H9 (cell line): Measurements from ENCODE around the gene LPAR3. TPM values are rescaled to one million over a fixed set of nuclear protein-coding genes. Genes with fewer than 3 reads are reported as not detected.

ENCODE experiments used
- DNase-seq: peaks from one replicate; pipeline ENCODE4 v3.0.0-alpha.2; 2017
- H2AFZ ChIP-seq: one replicate; pipeline ENCODE4 v1.6.1; 2013; ENCODE audit warnings: mild to moderate bottlenecking, low read length, control low read depth, moderate library complexity
- H2AK5ac ChIP-seq: 2 replicates; pipeline ENCODE4 v1.6.1; 2013; ENCODE audit warnings: low read length, control low read depth, mixed read lengths; ENCODE audit not compliant: insufficient read length
- H2BK120ac ChIP-seq: one replicate; pipeline ENCODE4 v1.6.1; 2013; ENCODE audit warnings: low read depth, mild to moderate bottlenecking, low read length, control low read depth, inconsistent platforms; ENCODE audit not compliant: poor library complexity, severe bottlenecking
- H2BK12ac ChIP-seq: 2 replicates; pipeline ENCODE4 v1.6.1; 2013; ENCODE audit warnings: low read length, control low read depth, mixed read lengths, low read depth; ENCODE audit not compliant: insufficient read length
- H2BK15ac ChIP-seq: 2 replicates; pipeline ENCODE4 v1.6.1; 2013; ENCODE audit warnings: low read depth, low read length, control low read depth
- H2BK20ac ChIP-seq: one replicate; pipeline ENCODE4 v1.6.1; 2013; ENCODE audit warnings: low read depth, mild to moderate bottlenecking, low read length, control low read depth, inconsistent platforms; ENCODE audit not compliant: poor library complexity, severe bottlenecking
- H2BK5ac ChIP-seq: 2 replicates; pipeline ENCODE4 v1.6.1; 2013; ENCODE audit warnings: low read length, control low read depth, mixed read lengths; ENCODE audit not compliant: insufficient read length
- H3K14ac ChIP-seq: 2 replicates; pipeline ENCODE4 v1.6.1; 2013; ENCODE audit warnings: low read length, control low read depth; ENCODE audit not compliant: insufficient read depth
- H3K18ac ChIP-seq: 2 replicates; pipeline ENCODE4 v1.6.1; 2013; ENCODE audit warnings: low read depth, mild to moderate bottlenecking, mixed read lengths, low read length, control low read depth; ENCODE audit not compliant: insufficient read length
- H3K23ac ChIP-seq: 2 replicates; pipeline ENCODE4 v1.6.1; 2013; ENCODE audit warnings: low read length, control low read depth, mixed read lengths, low read depth; ENCODE audit not compliant: insufficient read length
- H3K23me2 ChIP-seq: 2 replicates; pipeline ENCODE4 v1.6.1; 2013; ENCODE audit warnings: low read depth, mild to moderate bottlenecking, mixed read lengths, low read length, control low read depth; ENCODE audit not compliant: insufficient read length, poor library complexity, severe bottlenecking
- H3K27ac ChIP-seq: 2 replicates; pipeline ENCODE4 v1.5.1; 2013; ENCODE audit warnings: low read length, control low read depth, mixed read lengths, low read depth; ENCODE audit not compliant: insufficient read length
- H3K27me3 ChIP-seq: 2 replicates; pipeline ENCODE4 v1.6.1; 2013; ENCODE audit warnings: low read length, control low read depth, inconsistent platforms; ENCODE audit not compliant: insufficient read depth
- H3K4ac ChIP-seq: 2 replicates; pipeline ENCODE4 v1.6.1; 2013; ENCODE audit warnings: low read depth, mild to moderate bottlenecking, control low read depth, inconsistent platforms, low read length, moderate library complexity
- H3K4me1 ChIP-seq: 2 replicates; pipeline ENCODE4 v1.6.1; 2013; ENCODE audit warnings: low read length, control low read depth, inconsistent platforms; ENCODE audit not compliant: insufficient read depth
- H3K4me2 ChIP-seq: 2 replicates; pipeline ENCODE4 v1.6.1; 2013; ENCODE audit warnings: low read length, control low read depth, mixed read lengths; ENCODE audit not compliant: insufficient read length, insufficient read depth
- H3K56ac ChIP-seq: 2 replicates; pipeline ENCODE4 v1.6.1; 2013; ENCODE audit warnings: low read depth, mild to moderate bottlenecking, mixed read lengths, low read length, control low read depth; ENCODE audit not compliant: insufficient read length
- H3K79me1 ChIP-seq: 2 replicates; pipeline ENCODE4 v1.6.1; 2013; ENCODE audit warnings: low read depth, mild to moderate bottlenecking, moderate library complexity, low read length, control low read depth, inconsistent platforms; ENCODE audit not compliant: insufficient read depth, poor library complexity, severe bottlenecking
- H3K79me2 ChIP-seq: 2 replicates; pipeline ENCODE4 v1.6.1; 2013; ENCODE audit warnings: low read length, control low read depth, inconsistent platforms; ENCODE audit not compliant: insufficient read depth
- H3K9ac ChIP-seq: 2 replicates; pipeline ENCODE4 v1.6.1; 2013; ENCODE audit warnings: low read length, control low read depth, mixed read lengths; ENCODE audit not compliant: insufficient read length; ENCODE audit errors: extremely low read depth
- H3K9me3 ChIP-seq: one replicate; pipeline ENCODE4 v1.6.1; 2013; ENCODE audit warnings: low read depth, low read length, inconsistent platforms; ENCODE audit not compliant: control insufficient read depth
- H3T11ph ChIP-seq: one replicate; pipeline ENCODE4 v1.6.1; 2013; ENCODE audit warnings: mild to moderate bottlenecking, low read length, control low read depth, inconsistent platforms
- H4K20me1 ChIP-seq: one replicate; pipeline ENCODE4 v1.6.1; 2013; ENCODE audit not compliant: control insufficient read depth, insufficient read length, insufficient read depth
- H4K5ac ChIP-seq: 2 replicates; pipeline ENCODE4 v1.6.1; 2013; ENCODE audit warnings: low read depth, mild to moderate bottlenecking, mixed read lengths, low read length, control low read depth; ENCODE audit not compliant: insufficient read length
- H4K8ac ChIP-seq: replicated peaks from 2 replicates; pipeline ENCODE4 v1.6.1; 2013; ENCODE audit warnings: low read length, control low read depth, mixed read lengths, low read depth; ENCODE audit not compliant: insufficient read length
- H4K91ac ChIP-seq: 2 replicates; pipeline ENCODE4 v1.6.1; 2013; ENCODE audit warnings: low read depth, mild to moderate bottlenecking, moderate library complexity, mixed read lengths, low read length, control low read depth; ENCODE audit not compliant: insufficient read length
- H3K27ac Mint-ChIP-seq, 3 experiments: 2 replicates in 2 of 3; 3 replicates in 1 of 3; pipeline ENCODE4 v1.8.0; 2020 to 2021; ENCODE audit warnings: mixed read lengths in 3 of 3, mild to moderate bottlenecking in 1 of 3, moderate library complexity in 1 of 3
- H3K27me3 Mint-ChIP-seq: 2 replicates; pipeline ENCODE4 v1.8.0; 2021; ENCODE audit warnings: low read depth, mild to moderate bottlenecking, moderate library complexity, mixed read lengths
- H3K36me3 Mint-ChIP-seq, 3 experiments: 2 replicates in 2 of 3; 3 replicates in 1 of 3; pipeline ENCODE4 v1.8.0; 2020 to 2021; ENCODE audit warnings: low read depth in 3 of 3, mixed read lengths in 3 of 3; ENCODE audit not compliant: insufficient read depth in 1 of 3
- H3K4me1 Mint-ChIP-seq, 2 experiments: 2 replicates each; pipeline ENCODE4 v1.8.0; 2020; ENCODE audit warnings: mixed read lengths in 2 of 2
- H3K4me3 Mint-ChIP-seq, 2 experiments: 2 replicates in 1 of 2; 3 replicates in 1 of 2; pipeline ENCODE4 v1.8.0; 2020 to 2021; ENCODE audit warnings: mild to moderate bottlenecking in 2 of 2, mixed read lengths in 2 of 2, moderate library complexity in 1 of 2
- H3K9me3 Mint-ChIP-seq, 2 experiments: 2 replicates in 1 of 2; 3 replicates in 1 of 2; pipeline ENCODE4 v1.8.0; 2020; ENCODE audit warnings: mild to moderate bottlenecking in 2 of 2, mixed read lengths in 2 of 2, moderate library complexity in 1 of 2
- WGBS: extraction: QIAGEN DNeasy Blood & Tissue Kit; methylation state at CpG from one replicate; pipeline ENCODE4 v1.1.7; 2013; ENCODE audit warnings: missing lambda C conversion rate, low lambda C conversion rate, mixed read lengths; ENCODE audit not compliant: insufficient read length; ENCODE audit errors: extremely low coverage; 5-methylcytosine and 5-hydroxymethylcytosine counted together
- total RNA-seq: library from RNA; stranded (reverse); gene quantifications from 2 replicates; pipeline ENCODE4 v1.2.1, GENCODE V29; 2021
- TF ChIP-seq, protein P1 (sequence below): fragments of 200-600 bp; sonication (generic); conservative IDR thresholded peaks from 3 replicates; pipeline ENCODE4 v1.8.0; 2021; ENCODE audit warnings: antibody characterized with exemption, mild to moderate bottlenecking

LPAR3 gene
- total RNA-seq, 1 experiment from 2014 or later: 3.0 TPM

GRCh38 chr1:84776639-84777038 is 116.4 kb downstream of the LPAR3 start:
- no peak overlapping the region for H4K91ac ChIP-seq
- no peaks in the 10 kb centered on the region for H3K79me1 ChIP-seq
- no peaks in the 10 kb centered on the region for H3K9me3 ChIP-seq
- Mint-ChIP-seq H3K9me3 (peaks cover 0 to 6% of the 10 kb centered on the region in 2 experiments; a peak in 2 of 5 replicates), H3K27me3 (peaks cover 8% of the 10 kb centered on the region), H3K27ac (no peak overlapping the region), H3K4me3 (no peak overlapping the region), H3K4me1 (peaks cover 6 to 10% of the 10 kb centered on the region in 2 experiments), H3K36me3 (peaks cover 0 to 3% (median 0%) of the 10 kb centered on the region in 3 experiments; a peak in 1 of 7 replicates)
- H3K14ac ChIP-seq: no peak overlapping the region
- no peak overlapping the region for H2AK5ac ChIP-seq
- no peaks in the 10 kb centered on the region for H3K79me2 ChIP-seq
- H2BK120ac ChIP-seq: no peak overlapping the region
- no peak overlapping the region for H3K4me2 ChIP-seq
- H2BK15ac ChIP-seq: no peak overlapping the region
- no peak overlapping the region for H2BK20ac ChIP-seq
- H4K8ac ChIP-seq: no peak overlapping the region
- DNase-seq: no peak
- no peak overlapping the region for H3K56ac ChIP-seq
- H2AFZ ChIP-seq: no peak overlapping the region
- H3K4ac ChIP-seq: no peak overlapping the region
- no CpG with 5 or more reads among the region's 5 CpGs for WGBS
- no peak overlapping the region for H3K27ac ChIP-seq
- no peaks in the 10 kb centered on the region for H3K23me2 ChIP-seq
- no peaks in the 10 kb centered on the region for H4K20me1 ChIP-seq
- H3K4me1 ChIP-seq: no peaks in the 10 kb centered on the region
- H3T11ph ChIP-seq: no peak overlapping the region
- H3K18ac ChIP-seq: no peak overlapping the region
- H3K23ac ChIP-seq: no peak overlapping the region
- TF ChIP-seq, protein P1, sequence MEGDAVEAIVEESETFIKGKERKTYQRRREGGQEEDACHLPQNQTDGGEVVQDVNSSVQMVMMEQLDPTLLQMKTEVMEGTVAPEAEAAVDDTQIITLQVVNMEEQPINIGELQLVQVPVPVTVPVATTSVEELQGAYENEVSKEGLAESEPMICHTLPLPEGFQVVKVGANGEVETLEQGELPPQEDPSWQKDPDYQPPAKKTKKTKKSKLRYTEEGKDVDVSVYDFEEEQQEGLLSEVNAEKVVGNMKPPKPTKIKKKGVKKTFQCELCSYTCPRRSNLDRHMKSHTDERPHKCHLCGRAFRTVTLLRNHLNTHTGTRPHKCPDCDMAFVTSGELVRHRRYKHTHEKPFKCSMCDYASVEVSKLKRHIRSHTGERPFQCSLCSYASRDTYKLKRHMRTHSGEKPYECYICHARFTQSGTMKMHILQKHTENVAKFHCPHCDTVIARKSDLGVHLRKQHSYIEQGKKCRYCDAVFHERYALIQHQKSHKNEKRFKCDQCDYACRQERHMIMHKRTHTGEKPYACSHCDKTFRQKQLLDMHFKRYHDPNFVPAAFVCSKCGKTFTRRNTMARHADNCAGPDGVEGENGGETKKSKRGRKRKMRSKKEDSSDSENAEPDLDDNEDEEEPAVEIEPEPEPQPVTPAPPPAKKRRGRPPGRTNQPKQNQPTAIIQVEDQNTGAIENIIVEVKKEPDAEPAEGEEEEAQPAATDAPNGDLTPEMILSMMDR: no peak
- no peak overlapping the region for H2BK12ac ChIP-seq
- H3K9ac ChIP-seq: no peak overlapping the region
- no peak overlapping the region for H4K5ac ChIP-seq
- H2BK5ac ChIP-seq: no peak overlapping the region
- no peaks in the 10 kb centered on the region for H3K27me3 ChIP-seq
